Colonic mucosa (tissue), 4 donors: Measurements from ENCODE around the gene HYCC1. TPM values are rescaled to one million over a fixed set of nuclear protein-coding genes. Genes with fewer than 3 reads are reported as not detected.
"Not testable (repeated sequence)": the region's sequence is repeated elsewhere in the genome, so short reads cannot be mapped to it uniquely, and the experiment has no call there.

ENCODE experiments used
- DNase-seq: peaks from one replicate; pipeline ENCODE4 v3.0.0-alpha.2; 2020
- H3K27ac ChIP-seq: fragments of 200-600 bp; one replicate; pipeline ENCODE4 v1.8.0; 2021
- H3K27me3 ChIP-seq: fragments of 200-600 bp; one replicate; pipeline ENCODE4 v1.8.0; 2021
- H3K36me3 ChIP-seq: fragments of 200-600 bp; one replicate; pipeline ENCODE4 v1.8.0; 2021
- H3K4me1 ChIP-seq: fragments of 200-600 bp; one replicate; pipeline ENCODE4 v1.8.0; 2021; ENCODE audit warnings: mild to moderate bottlenecking
- H3K4me3 ChIP-seq: fragments of 200-600 bp; one replicate; pipeline ENCODE4 v1.8.0; 2021
- H3K9ac ChIP-seq, 2 donors: one replicate each; pipeline ENCODE4 v1.7.0; 2013; ENCODE audit warnings: control low read depth in 2 of 2, low read depth in 2 of 2, low read length in 2 of 2
- H3K9me3 ChIP-seq: fragments of 200-600 bp; one replicate; pipeline ENCODE4 v1.8.0; 2021
- CTCF ChIP-seq: fragments of 200-600 bp; IDR thresholded peaks from one replicate; pipeline ENCODE4 v1.8.0; 2022; ENCODE audit warnings: antibody characterized with exemption, mild to moderate bottlenecking
- intact Hi-C: fragments of 100-400 bp; cut with DNase I; formaldehyde crosslinking; loops from one replicate; pipeline ENCODE4 v1.14.1; 2022
- total RNA-seq, 2 donors: library from RNA; stranded (reverse); fragmentation: NEBNext Ultra II Directional in 1 of 2; extraction: Animal tissue kit (Norgen Biotek cat#: 25700) in 1 of 2; gene quantifications; one replicate each; pipeline ENCODE4 v1.2.1, GENCODE V29; 2021
- donor health status: healthy.
- donor health status: DM: no; HTN: no; CAD: no.
- donor health status: DM: no; HTN: no; CAD: no.

Gene HYCC1
- 10 to 100 TPM in 1 of 2 donors, 1 to 10 TPM in 1; 5.5 to 10.8 TPM for total RNA-seq

GRCh38 chr7:23013715-23014649 lies at the start of gene HYCC1:
Gene HYCC1 (minus strand): TSS chr7:23014130. CDS start chr7:22991111, 23,019 bp downstream.
- TF ChIP-seq CTCF, result peak; percentile 59
- H3K27ac ChIP-seq, result peak within 1 kb of the TSS; percentile 57
- no peaks in the 10 kb centered on the region for H3K36me3 ChIP-seq
- H3K9me3 ChIP-seq, result no peaks in the 10 kb centered on the region
- DNase-seq, result peak; percentile 98
- no peaks in the 10 kb centered on the region for H3K4me1 ChIP-seq
- no peaks in the 10 kb centered on the region for H3K27me3 ChIP-seq
- intact Hi-C loops, result loop anchor here (10.0 kb wide), 1 partner anchor 189 kb away; the partner anchor contains the start of gene TOMM7
- peak within 1 kb of the TSS; percentile 47 to 76 for H3K9ac ChIP-seq
- peak within 1 kb of the TSS; percentile 78 for H3K4me3 ChIP-seq

GRCh38 chr7:23062452-23062851 lies 48.5 kb upstream of the HYCC1 start:
- Histone ChIP-seq H3K27ac (no peak overlapping the region), H3K4me3 (no peak overlapping the region), H3K27me3 (no peaks in the 10 kb centered on the region), H3K9ac (no peak overlapping the region), H3K4me1 (no peaks in the 10 kb centered on the region), H3K9me3 (no peaks in the 10 kb centered on the region), H3K36me3 (no peaks in the 10 kb centered on the region)
- intact Hi-C loops, result no loop called here
- DNase-seq, result no peak
- TF ChIP-seq CTCF, result no peak

GRCh38 chr7:23061327-23061726 lies 47.4 kb upstream of the HYCC1 start:
- no peak overlapping the region for H3K4me3 ChIP-seq
- no peaks in the 10 kb centered on the region for H3K36me3 ChIP-seq
- no peaks in the 10 kb centered on the region for H3K4me1 ChIP-seq
- intact Hi-C loops, result no loop called here
- no peak overlapping the region for H3K27ac ChIP-seq
- no peaks in the 10 kb centered on the region for H3K9me3 ChIP-seq
- no peak overlapping the region for H3K9ac ChIP-seq
- TF ChIP-seq CTCF, result no peak
- no peak for DNase-seq
- H3K27me3 ChIP-seq, result no peaks in the 10 kb centered on the region

GRCh38 chr7:23058408-23059096 lies 44.6 kb upstream of the HYCC1 start:
- Histone ChIP-seq H3K9ac (no peak overlapping the region), H3K27me3 (no peaks in the 10 kb centered on the region), H3K4me3 (no peak overlapping the region), H3K27ac (no peak overlapping the region), H3K4me1 (no peaks in the 10 kb centered on the region), H3K9me3 (no peaks in the 10 kb centered on the region), H3K36me3 (no peaks in the 10 kb centered on the region)
- intact Hi-C loops, result loop anchor here (5.0 to 10.0 kb wide), 2 partner anchors 204 to 501 kb away; no protein-coding TSS in a partner anchor
- no peak for DNase-seq
- no peak for TF ChIP-seq CTCF

GRCh38 chr7:23055582-23056178 lies 41.8 kb upstream of the HYCC1 start:
- peak; percentile 55 for DNase-seq
- no peaks in the 10 kb centered on the region for H3K9me3 ChIP-seq
- no peak overlapping the region for H3K4me3 ChIP-seq
- H3K9ac ChIP-seq, result no peak overlapping the region
- H3K27ac ChIP-seq, result no peak overlapping the region
- H3K4me1 ChIP-seq, result no peaks in the 10 kb centered on the region
- H3K36me3 ChIP-seq, result no peaks in the 10 kb centered on the region
- peak; percentile 85 for TF ChIP-seq CTCF
- no peaks in the 10 kb centered on the region for H3K27me3 ChIP-seq
- intact Hi-C loops, result loop anchor here (5.0 to 10.0 kb wide), 2 partner anchors 201 to 498 kb away; no protein-coding TSS in a partner anchor

- not testable (repeated sequence) for H3K4me1 ChIP-seq, DNase-seq, H3K27me3 ChIP-seq, H3K9me3 ChIP-seq, H3K27ac ChIP-seq, H3K36me3 ChIP-seq, H3K4me3 ChIP-seq, H3K9ac ChIP-seq
- intact Hi-C loops, result loop anchor here (10.0 kb wide), 1 partner anchor 196 kb away; no protein-coding TSS in a partner anchor
These were observed 37.2 kb upstream of the HYCC1 start for GRCh38 chr7:23051124-23051485.

- H3K4me3 ChIP-seq, intact Hi-C loops, H3K9ac ChIP-seq, H3K36me3 ChIP-seq, H3K9me3 ChIP-seq, H3K4me1 ChIP-seq, H3K27ac ChIP-seq, H3K27me3 ChIP-seq, DNase-seq: not testable (repeated sequence)
These were observed 32.4 kb upstream of the HYCC1 start for GRCh38 chr7:23046336-23046735.

- H3K27ac ChIP-seq, H3K9me3 ChIP-seq, H3K9ac ChIP-seq, intact Hi-C loops, H3K27me3 ChIP-seq, H3K4me3 ChIP-seq, H3K36me3 ChIP-seq, DNase-seq, H3K4me1 ChIP-seq: not testable (repeated sequence)
These were observed 31.2 kb upstream of the HYCC1 start for GRCh38 chr7:23045086-23045485.
